ENCODE results near the gene FBXO31.
"Not testable (repeated sequence)": the region's sequence is repeated elsewhere in the genome, so short reads cannot be mapped to it uniquely, and the experiment has no call there.

FBXO31 gene

DNA sequence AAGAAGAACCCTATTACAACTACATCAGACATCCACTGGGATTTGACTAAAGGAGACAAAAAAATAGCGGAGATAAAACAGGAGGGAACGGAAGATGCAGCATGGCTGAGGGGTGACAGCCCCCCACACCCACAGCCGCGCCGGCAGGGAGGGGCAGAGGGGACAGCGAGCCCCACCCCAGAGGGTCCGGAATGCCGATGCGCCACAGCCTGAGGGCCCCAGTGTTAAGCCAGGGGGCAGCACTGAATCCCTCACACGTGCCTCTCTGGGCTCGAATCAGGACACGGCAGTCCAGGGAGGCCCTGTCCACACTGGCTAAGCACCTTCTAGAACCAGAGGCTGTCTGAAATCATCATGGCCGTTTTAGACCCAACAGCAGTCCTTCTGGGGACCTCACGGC lies 27.4 kb upstream of the FBXO31 start:
- DNase-seq = no peak

DNA sequence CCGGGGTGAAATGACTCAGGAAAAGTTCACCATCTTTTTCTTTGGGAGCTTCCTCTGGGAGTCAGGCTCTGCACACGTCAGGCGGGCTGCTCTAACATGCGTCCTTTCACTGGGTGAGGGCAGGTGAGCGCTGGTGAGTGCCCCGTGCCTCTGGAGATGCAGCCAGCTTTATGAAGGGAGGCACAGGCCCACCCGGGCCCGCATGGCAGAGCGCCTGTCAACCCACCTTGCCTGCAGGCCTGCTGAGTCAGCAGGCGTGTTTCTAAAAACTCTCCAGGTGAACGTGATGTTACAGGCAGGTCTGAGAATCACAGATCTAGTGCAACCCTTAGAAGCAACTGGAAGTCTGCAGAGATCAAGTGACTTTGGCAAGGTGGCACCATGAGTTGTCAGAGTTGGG lies 27.0 kb upstream of the FBXO31 start:
- DNase-seq = no peak

DNA sequence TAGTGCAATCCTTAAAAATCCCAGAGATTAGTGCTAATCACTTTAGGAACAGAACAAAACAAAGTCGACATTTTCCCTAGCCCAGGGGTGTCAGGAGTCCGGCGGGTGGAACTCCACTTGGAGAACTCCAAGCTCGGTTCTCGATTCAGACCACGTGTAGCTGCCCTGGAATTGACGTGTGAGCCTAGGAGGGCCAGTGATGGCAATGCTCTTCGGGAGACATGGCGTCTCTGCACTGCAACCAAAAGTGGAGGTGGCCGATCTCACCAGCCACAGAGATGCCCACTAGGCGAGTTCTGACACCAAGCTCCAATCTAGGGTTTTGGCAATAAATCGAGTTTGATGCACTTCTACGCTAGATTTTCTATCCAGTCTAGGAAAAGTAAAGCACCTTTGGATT lies 26.2 kb upstream of the FBXO31 start:
- no peak for DNase-seq

DNA sequence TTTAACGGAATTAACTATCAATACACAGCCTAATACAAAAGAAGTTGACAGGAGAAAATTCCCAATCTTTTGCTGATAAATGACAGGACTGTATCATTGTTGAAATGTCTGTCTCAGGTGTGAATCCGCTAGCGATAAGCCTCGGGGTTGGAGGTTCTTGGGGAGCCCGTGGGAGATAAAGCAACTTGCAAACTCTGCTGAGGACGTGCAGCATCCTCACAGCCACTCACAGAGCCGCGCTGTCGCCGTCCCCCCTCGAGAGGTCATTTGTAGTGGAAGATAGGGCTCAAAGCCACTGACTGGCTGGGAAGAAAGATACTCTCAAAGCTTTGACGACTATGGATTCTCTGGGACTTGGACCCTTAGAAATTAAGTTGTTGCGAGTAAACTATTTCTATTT lies 25.6 kb upstream of the FBXO31 start:
- DNase-seq = no peak

DNA sequence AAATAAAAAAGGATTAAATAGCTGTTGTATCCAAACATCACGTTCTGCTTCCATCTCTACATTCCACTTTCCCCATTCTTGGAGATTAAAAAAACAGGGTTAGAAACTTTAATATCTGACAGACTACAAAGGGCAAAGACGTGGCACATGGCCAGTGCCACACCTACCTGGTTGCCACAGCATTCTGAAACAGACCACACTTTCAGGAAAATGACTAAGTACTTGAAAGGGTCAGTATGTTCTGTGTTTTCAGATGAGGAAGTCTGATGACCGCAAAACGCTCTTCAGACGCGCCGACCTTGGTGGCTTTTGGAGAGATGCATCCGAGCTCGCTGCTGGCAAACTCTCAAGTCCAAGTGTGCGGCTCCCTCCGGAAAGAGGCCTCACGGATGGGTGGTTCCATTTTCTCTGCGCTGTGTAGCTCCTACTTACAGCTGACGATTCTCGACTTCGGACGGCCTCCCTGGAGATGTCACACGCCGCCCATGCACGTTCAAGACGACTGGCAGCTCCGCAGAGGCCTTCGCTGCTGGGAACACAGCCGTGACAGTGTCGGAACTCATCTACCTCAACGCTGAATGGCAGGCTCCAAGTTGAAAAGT lies 24.0 kb upstream of the FBXO31 start:
- no peak for DNase-seq

DNA sequence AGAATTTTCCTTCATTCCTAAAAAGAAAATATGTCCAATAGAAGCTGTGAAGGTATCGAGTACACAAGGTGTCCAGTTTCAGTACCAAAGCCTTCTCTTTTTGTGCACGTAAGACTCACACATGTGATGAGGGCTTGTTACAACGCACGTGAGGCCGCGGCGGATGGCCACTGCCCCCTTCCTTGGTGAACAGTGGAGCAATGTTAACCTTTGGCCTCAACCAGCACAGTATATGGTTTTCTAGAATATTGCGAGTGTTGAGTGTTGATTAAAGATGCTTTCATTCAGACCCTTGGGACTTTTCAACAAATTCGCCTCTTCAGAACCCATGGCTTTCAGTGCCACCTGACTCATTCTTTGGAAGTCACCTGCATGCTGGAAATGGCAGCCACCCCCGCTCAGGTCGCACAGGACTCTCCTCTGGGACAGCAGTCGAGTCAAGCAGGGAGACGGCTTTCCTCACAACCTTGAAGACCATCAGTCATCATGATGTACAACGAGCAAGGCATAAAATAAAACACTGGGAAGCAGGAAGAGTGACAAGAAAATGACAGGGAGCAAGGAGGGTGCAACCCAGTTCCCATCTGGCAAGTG lies 23.0 kb upstream of the FBXO31 start:
- no peak for DNase-seq

DNA sequence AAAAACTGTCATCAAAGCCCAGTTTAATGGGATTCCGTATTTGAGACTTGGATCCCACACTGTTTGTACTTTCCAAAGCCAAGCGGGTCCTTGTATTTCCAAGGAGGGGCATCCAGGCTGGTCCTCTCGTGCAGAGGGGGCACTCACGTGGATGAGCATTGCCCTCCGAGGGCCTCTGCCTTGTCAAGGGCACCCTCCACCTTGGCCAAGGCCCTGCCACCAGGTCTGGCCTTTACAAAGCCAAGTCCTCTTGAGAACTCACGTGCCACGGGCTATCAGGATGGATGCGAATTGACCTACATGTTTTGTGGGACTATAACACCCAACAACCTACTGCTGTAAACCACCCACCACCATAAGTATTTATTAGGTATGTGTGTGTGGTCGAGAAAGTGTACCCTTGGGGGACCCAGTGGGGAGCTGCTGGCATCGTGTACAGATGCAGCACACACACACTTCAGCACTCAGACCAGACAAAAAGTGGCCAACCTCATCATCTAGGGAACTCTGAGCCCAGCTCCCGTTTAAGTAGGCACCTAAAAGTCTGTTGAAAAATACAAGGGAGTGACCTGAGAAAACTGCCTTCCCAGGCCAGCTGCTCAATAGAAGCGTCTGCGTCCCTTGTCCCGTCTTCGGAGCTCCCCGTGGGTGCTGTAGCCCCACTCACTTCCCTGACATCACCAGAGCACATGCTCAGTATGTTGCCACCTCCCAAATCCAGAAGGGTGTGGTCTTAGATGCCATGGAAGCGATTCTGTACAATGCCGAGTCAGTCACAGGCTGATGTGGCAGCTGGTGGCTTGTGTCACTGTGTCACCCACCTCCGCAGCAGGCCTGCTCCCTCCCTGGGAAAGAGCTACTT lies 21.4 kb upstream of the FBXO31 start:
- no peak for DNase-seq

DNA sequence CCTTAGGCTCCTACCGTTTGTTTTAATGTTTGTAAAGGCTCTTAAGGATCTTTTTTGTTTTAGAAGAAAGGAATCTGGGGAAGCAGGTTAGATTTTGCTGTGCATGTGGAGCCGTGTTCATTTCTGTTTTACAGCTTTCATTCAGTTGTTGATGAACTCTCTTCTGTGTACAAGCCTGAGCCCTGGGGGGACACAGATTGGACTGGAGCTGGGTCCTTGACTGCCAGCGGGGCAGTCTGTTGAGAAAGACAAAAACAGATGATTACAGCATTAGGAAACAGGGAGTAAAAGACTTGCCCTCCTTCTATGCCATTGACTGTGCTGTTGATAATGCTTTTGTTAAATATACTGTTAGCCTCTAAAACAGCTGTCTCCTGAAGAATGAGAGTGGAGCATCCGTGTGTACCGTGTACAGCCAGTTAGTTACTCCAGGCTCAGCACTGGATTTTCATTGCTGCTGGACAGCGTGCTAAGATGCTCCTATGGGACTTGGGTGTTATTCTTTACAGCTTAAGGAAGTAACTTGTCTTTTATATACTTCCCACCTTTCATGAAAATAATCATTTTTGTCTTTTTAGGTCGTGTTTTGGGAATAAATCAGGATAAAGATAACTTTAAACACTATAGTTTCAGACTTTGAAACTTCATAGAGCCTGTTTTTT lies 11.7 kb upstream of the FBXO31 start:
- DNase-seq = no peak

DNA sequence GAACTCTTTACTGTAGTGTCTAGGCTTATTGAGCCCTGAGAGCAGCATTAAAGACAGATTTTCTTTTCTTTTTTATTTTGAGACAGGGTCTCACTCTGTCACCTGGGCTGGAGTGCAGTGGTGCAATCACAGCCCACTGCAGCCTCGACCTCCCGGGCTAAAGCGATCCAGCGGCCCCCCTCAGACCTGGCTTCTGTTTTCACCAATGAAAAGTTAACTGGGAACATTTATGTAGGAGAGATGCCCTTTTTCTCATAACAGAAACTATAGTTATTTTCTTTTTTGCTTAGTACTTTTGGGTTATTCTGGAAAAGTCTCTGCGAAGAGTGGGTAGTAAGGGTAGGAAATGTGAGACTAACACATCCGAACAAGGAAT lies 10.1 kb upstream of the FBXO31 start:
- DNase-seq = no peak

DNA sequence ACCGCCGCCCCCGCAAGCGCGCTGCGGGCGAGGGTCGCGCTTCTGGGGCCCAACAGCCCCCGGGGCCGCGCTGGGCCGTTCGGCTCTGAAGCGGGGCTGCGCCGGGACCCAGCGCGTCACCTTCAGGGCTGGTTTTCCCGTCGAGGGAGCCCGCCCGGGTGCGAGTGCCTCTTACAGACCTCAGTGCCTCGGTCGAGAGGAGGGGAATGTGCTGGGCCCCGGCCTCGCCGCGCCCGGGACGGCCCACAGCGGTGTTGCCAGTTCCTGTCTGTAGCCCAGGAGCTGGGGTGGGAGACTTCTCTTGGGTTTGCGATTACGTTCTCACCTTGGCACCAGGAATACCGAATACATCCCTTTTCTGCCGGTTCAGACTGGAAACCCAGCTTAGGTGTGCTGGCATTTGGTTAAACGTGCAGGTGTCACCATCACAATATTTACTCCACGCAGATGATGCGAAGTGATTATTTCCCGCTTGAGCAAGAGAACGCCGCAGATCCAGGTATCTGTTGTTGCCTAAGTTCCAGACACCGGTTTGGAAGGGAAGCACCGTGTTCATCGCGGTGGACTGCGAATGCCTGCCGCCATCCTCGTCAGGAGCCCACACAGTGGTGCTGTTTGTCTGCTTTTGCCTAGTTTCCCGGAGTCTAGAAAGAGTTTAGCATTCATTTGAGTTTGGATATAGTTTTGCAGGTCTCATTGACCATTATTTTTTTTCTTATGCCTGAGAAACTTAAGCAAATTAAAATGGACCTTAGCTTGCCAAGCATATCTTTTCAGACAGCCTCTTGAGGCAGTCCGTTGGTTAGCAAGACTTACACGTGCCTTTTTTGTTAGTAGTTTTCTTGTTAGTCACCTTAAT lies 9.5 kb upstream of the FBXO31 start:
- peak; percentile 78 for DNase-seq

DNA sequence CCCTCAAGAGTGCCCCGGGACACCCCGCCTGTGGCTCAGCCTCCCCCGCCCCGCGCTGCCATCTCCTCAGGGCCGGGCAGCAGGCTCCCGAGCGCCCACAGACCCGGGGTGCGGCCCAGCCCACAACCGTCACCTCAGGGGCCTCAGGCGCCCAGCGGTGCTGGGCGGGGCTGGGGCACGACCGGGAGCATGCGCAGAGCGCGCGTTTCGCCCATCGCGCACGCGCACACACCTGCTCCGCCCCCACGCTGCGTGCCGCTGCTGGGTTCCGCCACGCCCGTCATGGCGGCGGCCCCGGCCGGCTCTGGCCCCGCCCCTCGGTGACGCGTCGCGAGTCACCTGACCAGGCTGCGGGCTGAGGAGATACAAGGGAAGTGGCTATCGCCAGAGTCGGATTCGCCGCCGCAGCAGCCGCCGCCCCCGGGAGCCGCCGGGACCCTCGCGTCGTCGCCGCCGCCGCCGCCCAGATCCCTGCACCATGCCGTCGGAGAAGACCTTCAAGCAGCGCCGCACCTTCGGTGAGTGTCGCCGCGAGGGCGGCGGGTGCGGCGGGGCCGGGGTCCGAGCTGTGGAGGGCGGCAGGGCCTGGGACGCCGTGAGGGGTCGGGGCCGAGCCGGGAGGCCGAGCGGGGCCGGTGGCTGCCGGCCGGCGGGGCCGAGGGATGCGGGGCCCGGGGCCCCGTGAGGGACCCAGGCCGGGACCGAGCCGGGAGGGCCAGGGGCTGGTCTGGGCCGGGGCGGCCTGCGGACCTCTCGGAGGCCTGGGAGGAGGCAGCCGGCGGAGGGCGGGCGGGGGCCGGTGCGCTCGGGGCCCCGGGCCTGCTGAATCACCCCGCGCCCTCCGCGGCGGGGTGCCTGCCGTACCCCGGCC lies 8.6 kb upstream of the FBXO31 start, which contains the start of gene MAP1LC3B:
MAP1LC3B (plus strand) TSS at position 387 of the 871 bp plus-strand sequence; CDS start at position 479, 92 bp downstream.
- peak; percentile 100 for DNase-seq

DNA sequence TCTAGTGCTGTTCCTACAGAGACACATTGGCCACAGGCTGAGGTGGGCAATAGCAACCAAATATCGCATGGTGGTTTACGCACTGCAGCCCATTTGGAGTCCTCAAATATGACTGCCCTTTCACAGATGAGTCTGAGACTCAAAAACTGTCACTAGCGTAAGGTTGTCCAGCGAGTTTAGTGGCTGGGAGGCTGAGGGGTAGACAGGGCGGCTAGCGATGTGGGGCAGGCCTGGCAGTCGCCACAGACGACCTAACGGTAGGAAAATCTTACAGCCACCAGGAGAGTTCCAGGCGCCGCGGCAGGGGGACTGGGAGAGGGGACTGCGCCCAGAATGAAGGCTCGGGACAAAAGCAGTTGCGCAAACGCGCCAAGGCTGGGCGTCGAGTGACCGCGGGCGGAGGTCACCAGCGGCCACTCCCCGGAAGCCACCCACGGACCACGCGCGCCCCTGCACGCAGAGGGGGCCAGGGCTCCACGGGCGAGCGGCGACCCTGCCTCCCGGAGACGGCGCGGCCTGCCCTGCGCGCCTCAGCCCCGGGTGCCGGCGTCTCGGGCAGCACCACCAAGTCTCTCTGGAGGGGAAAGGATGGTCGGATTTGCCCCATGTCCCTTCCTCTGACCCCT lies 7.9 kb upstream of the FBXO31 start:
- no peak for DNase-seq

DNA sequence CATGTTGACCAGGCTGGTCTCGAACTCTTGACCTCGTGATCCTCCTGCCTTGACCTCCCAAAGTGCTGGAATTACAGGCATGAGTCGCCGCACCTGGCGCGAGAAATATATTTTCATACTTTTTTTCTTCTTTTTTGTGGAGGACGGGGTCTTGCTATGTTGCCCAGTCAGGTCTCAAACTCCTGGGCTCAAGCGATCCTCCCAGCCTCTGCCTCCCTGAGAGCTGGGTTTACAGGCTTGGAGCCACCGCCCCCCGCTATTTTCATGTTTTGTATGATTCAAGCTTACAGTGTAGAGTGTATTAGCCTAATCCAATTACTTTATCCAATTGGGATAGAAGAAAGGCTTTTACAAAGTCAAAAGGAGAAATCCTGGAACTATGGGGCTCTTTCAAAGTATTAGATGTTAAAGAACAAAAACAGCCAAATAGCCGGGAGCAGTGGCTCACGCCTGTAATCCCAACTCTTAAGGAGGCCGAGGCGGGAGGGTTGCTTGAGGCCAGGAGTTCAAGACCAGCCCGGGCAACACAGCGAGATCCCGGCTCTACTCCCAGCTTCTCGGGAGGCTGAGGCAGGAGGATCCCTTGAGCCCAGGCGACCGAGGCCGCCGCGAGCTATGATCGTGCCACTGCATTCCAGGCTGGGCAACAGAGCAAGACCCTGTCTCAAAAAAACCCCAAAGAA lies 7.2 kb upstream of the FBXO31 start:
- no peak for DNase-seq

DNA sequence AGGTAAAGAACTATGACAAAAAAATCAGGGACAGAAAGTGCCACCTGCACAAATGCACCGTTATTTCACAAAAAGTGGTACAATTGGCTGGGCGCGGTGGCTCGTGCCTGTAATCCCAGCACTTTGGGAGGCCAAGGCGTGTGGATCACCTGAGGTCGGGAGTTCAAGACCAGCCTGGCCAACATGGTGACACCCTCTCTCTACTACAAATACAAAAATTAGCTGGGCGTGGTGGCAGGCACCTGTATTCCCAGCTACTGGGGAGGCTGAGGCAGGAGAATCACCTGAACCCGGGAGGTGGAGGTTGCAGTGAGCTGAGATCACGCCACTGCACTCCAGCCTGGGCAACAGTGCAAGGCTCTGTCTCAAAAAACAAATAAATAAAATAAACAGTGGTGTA lies 6.3 kb upstream of the FBXO31 start:
- not testable (repeated sequence) for DNase-seq

DNA sequence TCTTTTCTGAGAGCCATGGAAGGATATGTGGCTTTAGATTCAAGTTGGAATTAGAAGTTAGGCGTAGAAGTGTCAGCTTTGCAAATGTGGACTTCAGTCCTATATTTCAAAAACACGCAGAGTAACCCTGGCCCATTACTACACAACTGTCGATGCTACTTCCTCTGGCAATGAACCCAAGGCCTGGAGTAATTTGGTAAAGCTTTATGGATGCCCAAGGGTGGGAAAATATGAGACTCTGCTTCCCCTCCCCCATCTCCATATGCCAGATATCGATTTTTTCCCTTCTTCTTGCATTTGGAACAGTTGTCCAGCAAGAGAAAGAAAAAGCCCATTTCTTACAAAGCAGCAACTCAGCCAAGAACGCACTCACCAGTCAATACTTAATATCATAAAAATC lies 5.7 kb upstream of the FBXO31 start:
- no peak for DNase-seq

DNA sequence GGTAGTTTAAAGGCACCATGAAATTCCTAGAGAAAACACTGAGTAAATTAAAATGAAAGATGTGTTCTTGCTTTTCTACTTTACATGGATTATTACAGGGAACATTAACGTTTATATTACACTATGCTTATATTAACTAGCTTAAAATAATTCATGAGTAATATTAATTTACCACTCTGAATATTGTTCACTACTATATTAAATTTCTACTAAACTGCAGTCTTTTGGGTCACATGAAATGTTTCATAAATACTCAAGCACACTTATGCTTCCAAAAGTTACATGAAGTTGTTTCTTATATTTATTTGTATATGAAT lies 5.2 kb upstream of the FBXO31 start:
- no peak for DNase-seq

DNA sequence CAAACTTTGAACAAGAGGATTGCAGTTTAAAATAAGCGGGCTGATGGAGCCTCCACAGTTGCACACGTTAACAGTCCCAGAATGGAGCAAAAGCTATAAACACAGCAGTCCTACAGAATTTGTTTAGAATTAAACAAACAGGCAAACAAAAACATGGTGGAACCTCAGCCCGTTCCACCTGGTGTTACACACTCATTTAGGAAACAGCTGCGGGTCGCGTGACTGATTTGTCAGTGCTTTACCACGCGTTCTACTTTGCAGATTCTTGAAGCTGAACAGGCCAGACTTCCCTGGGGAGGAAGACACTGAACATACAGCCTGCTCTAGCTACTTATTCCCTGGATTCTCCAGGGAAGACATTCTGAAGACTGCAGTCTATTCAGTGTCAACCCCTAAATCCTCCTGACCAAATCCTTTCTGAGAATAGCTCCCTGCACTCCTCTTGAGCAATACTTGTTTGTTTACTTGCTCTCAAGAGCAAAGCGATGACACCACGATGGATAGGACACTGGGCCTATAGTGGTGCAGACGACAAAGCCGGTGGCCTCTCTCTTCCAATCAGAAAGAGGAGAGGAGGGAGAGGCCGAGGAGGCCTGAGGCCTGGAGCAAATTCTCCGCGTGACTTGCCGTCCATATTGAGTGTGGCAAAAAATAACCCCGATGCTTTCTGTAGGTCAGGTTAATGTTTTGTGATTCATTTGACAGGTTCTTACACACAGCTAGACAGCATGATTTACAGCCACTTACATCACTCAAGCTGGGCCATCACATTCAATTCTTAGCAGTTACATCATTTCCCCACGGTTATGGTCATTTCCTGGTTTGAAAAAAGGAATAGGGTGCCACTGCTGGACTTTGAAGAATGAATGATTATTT lies 4.6 kb upstream of the FBXO31 start:
- peak; percentile 85 for DNase-seq

DNA sequence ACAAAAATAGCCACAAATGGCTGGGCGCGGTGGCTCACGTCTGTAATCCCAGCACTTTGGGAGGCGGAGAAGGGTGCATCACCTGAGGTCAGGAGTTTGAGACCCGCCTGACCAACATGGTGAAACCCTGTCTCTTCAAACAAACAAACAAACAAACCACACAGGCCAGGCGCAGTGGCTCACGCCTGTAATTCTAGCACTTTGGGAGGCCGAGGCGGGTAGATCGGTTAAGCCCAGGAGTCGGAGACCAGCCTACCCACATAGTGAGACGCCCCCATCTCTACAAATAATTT lies 1.2 kb upstream of the FBXO31 start:
- not testable (repeated sequence) for DNase-seq

DNA sequence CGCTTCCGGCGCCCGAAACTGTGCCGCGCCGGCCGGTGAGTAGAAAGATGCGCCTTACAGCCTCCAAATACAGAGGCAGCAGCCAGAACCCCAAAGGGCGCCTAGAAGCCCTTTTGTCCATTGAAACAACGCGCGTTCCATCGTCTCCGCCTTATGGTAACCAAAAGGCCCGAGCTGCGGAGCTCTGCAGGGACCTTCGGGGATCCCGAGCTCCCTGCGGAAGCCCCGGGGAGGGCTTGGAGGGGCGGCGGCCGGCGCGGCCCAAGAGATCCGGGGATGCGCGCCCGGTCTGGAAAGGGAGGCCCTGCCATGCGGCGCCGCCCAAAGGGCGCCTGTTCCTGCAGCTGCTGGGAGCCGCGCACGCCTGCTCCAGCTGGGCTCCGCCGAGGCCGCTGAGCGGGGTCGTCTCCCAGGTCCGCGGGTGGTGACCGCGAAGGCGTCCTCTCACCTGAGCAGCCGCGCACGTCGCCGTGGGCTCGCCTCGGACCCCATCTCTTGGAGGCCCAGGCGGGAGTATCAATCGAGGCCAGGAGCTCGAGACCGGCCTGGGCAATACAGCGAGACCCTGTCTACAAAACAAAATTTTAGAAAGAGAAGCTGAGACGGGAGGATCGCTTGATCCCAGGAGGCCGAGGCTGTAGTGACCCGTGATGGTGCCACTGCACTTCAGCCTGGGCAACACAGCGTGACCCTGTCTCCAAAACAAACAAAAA lies 742 bp upstream of the FBXO31 start:
- no peak for DNase-seq
